Measurements from ENCODE around the gene SLC26A2.
"Not testable (repeated sequence)": the region's sequence is repeated elsewhere in the genome, so short reads cannot be mapped to it uniquely, and the experiment has no call there.

The SLC26A2 gene

DNA sequence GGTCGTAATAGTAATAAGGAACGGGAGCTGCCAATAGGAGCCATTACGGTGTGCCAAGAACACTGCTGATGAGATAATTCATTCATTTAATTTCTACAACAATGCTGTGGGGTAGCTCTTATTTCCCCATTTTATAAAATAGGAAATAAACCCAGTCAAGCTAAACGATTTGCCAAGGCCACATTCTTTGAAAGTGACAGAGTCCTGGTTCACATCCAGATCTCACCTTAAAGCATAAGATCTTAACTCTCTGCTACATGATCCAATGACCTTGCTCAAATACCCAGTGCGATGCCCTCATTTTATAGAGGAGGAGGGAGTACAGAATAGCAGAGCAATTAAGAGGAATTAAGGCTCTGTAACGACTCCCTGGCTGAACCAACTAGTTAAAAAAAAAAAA is 21.0 kb upstream of the SLC26A2 start:
- Histone ChIP-seq H3K9ac (ENCODE audit: low read length) (no peak overlapping the region), H3K27ac (ENCODE audit: low read depth, low read length) (no peak overlapping the region)

DNA sequence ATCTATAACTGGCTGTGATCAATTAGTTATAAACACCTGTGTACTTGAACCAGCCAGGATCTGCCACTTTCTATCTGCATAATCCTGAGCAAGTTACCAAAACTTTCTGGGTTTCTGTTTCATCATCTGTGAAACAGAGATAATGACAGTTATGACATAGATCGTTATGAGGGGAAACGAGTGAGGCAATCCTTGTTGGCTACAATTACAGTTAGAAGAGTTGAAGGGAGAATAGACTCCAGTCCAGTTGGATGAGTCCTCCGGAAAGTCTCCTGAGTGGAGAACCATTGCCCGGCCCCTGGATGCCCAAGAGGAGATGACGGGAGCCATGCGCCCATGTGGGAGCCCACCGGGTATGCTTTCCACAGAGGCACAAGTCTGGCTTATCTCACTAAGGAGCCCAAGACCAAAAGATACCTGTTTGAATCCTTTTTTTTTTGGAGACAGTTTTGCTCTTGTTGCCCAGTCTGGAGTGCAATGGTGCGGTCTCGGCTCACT is 20.4 kb upstream of the SLC26A2 start:
- Histone ChIP-seq H3K4me1 (ENCODE audit: insufficient read depth, low read length) (no peaks in the 10 kb centered on the region), H3K27ac (ENCODE audit: low read depth, low read length) (no peak overlapping the region), H3K27me3 (ENCODE audit: control insufficient read depth in 1 of 2, insufficient read depth in 2 of 2, low read length in 2 of 2) (no peaks in the 10 kb centered on the region), H3K9ac (ENCODE audit: low read length) (no peak overlapping the region), H3K4me3 (ENCODE audit: low read depth in 1 of 2, low read length in 2 of 2) (no peak overlapping the region), H3K9me3 (ENCODE audit: low read length) (no peaks in the 10 kb centered on the region), H3K36me3 (ENCODE audit: insufficient read depth, low read length) (no peaks in the 10 kb centered on the region)

More for the DNA sequence above, 21.0 kb upstream of the SLC26A2 start:
- no peaks in the 10 kb centered on the region for H3K27me3 ChIP-seq (ENCODE audit: control insufficient read depth in 1 of 2, insufficient read depth in 2 of 2, low read length in 2 of 2)
- H3K4me3 ChIP-seq (ENCODE audit: low read depth in 1 of 2, low read length in 2 of 2), result no peak overlapping the region
- H3K9me3 ChIP-seq (ENCODE audit: low read length), result no peaks in the 10 kb centered on the region
- H3K36me3 ChIP-seq (ENCODE audit: insufficient read depth, low read length), result no peaks in the 10 kb centered on the region
- H3K4me1 ChIP-seq (ENCODE audit: insufficient read depth, low read length), result no peaks in the 10 kb centered on the region

DNA sequence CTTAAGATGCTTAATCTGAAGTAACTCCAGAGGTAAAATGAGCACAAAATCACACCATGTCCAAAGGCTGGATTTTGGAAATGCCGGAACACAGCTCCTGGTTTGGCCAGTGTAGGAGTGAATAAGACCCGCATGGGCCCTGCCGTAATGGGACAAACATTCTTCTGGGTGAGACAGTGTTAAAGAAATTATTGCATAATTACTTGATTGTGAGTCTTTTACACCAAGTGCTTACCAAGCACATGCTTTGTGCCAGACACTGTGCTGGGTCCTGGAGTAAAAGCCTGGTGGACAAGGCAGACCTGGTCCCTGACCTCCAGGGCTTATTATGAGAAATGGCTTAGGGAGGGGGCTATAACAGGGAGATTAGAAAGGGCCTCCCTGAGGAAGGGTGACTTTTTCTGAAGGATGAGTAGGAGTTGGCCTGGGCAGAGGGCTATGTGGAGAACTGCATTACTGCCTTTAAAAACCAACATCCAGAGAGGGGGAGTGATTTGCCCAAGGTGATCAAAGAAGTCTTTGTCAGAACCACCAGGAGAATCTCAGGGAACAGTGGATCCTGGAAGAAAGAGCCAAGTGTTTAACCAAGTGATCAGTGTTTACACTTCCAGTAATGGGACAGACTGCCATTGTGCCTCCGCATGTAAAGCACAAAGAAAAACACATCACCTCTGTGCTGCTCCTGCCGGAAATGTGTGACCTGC is 19.5 kb upstream of the SLC26A2 start:
- Histone ChIP-seq H3K4me1 (ENCODE audit: insufficient read depth, low read length) (no peaks in the 10 kb centered on the region), H3K27me3 (ENCODE audit: control insufficient read depth in 1 of 2, insufficient read depth in 2 of 2, low read length in 2 of 2) (no peaks in the 10 kb centered on the region), H3K9ac (ENCODE audit: low read length) (no peak overlapping the region), H3K4me3 (ENCODE audit: low read depth in 1 of 2, low read length in 2 of 2) (no peak overlapping the region), H3K9me3 (ENCODE audit: low read length) (no peaks in the 10 kb centered on the region), H3K36me3 (ENCODE audit: insufficient read depth, low read length) (no peaks in the 10 kb centered on the region), H3K27ac (ENCODE audit: low read depth, low read length) (no peak overlapping the region)

DNA sequence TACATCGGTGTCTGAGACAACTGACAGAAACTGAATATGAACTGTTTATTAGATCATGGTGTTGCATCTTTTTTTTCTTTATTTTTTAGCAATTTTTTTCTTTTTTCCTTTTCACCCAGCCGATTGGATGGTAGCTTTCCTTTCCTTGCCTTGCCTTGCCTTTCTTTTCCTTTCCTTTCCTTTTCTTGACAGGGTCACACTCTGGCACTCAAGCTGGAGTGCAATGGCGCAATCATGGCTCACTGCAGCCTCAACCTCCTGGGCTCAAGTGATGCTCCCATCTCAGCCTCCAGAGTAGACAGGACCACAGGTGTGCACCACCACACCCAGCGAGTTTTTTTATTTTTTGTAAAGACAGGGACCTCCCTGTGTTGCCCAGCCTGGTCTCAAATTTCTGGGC is 18.8 kb upstream of the SLC26A2 start:
- no peaks in the 10 kb centered on the region for H3K4me1 ChIP-seq (ENCODE audit: insufficient read depth, low read length)
- H3K9ac ChIP-seq (ENCODE audit: low read length), result no peak overlapping the region
- no peak overlapping the region for H3K4me3 ChIP-seq (ENCODE audit: low read depth in 1 of 2, low read length in 2 of 2)
- no peaks in the 10 kb centered on the region for H3K9me3 ChIP-seq (ENCODE audit: low read length)
- no peak overlapping the region for H3K27ac ChIP-seq (ENCODE audit: low read depth, low read length)
- no peaks in the 10 kb centered on the region for H3K27me3 ChIP-seq (ENCODE audit: control insufficient read depth in 1 of 2, insufficient read depth in 2 of 2, low read length in 2 of 2)
- no peaks in the 10 kb centered on the region for H3K36me3 ChIP-seq (ENCODE audit: insufficient read depth, low read length)

DNA sequence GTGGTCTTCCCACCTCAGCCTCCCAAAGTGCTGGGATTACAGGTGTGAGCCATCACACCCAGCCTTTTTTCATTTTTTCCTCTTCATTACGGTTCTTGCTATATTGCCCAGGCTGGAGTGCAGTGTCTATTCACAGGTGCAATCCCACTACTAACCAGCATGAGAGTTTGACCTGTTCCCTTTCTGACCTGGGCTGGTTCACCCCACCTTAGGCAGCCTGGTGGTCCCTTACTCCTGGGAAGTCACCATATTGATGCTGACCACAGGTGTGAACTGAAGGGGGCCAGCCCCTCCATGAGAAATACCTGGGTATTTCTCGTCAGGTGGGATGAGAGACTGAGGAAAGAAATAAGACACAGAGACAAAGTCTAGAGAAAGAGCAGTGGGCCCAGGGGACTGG is 18.4 kb upstream of the SLC26A2 start:
- Histone ChIP-seq H3K27ac (ENCODE audit: low read depth, low read length) (no peak overlapping the region), H3K4me1 (ENCODE audit: insufficient read depth, low read length) (no peaks in the 10 kb centered on the region), H3K4me3 (ENCODE audit: low read depth in 1 of 2, low read length in 2 of 2) (no peak overlapping the region), H3K36me3 (ENCODE audit: insufficient read depth, low read length) (no peaks in the 10 kb centered on the region), H3K27me3 (ENCODE audit: control insufficient read depth in 1 of 2, insufficient read depth in 2 of 2, low read length in 2 of 2) (no peaks in the 10 kb centered on the region), H3K9ac (ENCODE audit: low read length) (no peak overlapping the region), H3K9me3 (ENCODE audit: low read length) (no peaks in the 10 kb centered on the region)

GRCh38 chr5:149942741-149943169 is 17.8 kb upstream of the SLC26A2 start:
- not testable (repeated sequence) for H3K9me3 ChIP-seq (ENCODE audit: low read length); H3K36me3 ChIP-seq (ENCODE audit: insufficient read depth, low read length); H3K27ac ChIP-seq (ENCODE audit: low read depth, low read length); H3K4me3 ChIP-seq (ENCODE audit: low read depth in 1 of 2, low read length in 2 of 2); H3K9ac ChIP-seq (ENCODE audit: low read length); H3K4me1 ChIP-seq (ENCODE audit: insufficient read depth, low read length); H3K27me3 ChIP-seq (ENCODE audit: control insufficient read depth in 1 of 2, insufficient read depth in 2 of 2, low read length in 2 of 2)

DNA sequence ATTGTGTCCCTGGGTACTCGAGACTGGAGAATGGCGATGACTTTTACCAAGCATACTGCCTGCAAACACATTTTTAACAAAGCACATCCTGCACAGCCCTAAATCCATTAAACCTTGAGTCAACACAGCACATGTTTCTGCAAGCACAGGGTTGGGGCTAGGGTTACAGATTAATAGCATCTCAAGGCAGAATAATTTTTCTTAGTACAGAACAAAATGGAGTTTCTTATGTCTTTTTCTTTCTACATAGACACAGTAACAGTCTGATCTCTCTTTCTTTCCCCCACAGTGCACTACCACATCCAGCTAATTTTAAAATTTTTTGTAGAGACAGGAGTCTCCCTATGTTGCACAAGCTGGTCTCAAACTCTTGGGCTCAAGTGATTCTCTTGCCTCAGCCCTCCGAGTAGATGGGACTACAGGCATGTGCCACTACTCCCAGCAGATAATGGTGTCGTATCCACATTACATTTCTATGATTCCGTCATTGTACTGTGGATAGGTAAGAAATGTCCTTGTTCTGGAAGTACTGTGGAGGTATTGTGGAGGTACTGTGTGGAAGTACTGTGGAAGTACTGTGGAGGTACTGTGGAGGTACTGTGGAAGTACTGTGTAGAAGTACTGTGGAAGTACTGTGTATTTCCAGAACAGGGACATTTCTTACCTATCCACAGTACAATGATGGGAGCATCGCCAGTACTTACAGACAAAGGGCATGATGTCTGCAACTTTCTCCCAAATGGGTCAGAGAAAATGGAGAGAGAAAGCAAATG is 17.2 kb upstream of the SLC26A2 start:
- H3K36me3 ChIP-seq (ENCODE audit: insufficient read depth, low read length); H3K27ac ChIP-seq (ENCODE audit: low read depth, low read length); H3K27me3 ChIP-seq (ENCODE audit: control insufficient read depth in 1 of 2, insufficient read depth in 2 of 2, low read length in 2 of 2); H3K4me3 ChIP-seq (ENCODE audit: low read depth in 1 of 2, low read length in 2 of 2); H3K9me3 ChIP-seq (ENCODE audit: low read length); H3K9ac ChIP-seq (ENCODE audit: low read length); H3K4me1 ChIP-seq (ENCODE audit: insufficient read depth, low read length): not testable (repeated sequence)

- no peak within 1 kb of the TSS for H3K9ac ChIP-seq (ENCODE audit: low read length)
- H3K27me3 ChIP-seq (ENCODE audit: control insufficient read depth in 1 of 2, insufficient read depth in 2 of 2, low read length in 2 of 2), result no peaks in the 10 kb centered on the region
- H3K9me3 ChIP-seq (ENCODE audit: low read length), result no peaks in the 10 kb centered on the region
- no peak within 1 kb of the TSS for H3K4me3 ChIP-seq (ENCODE audit: low read depth in 1 of 2, low read length in 2 of 2)
- H3K36me3 ChIP-seq (ENCODE audit: insufficient read depth, low read length), result no peaks in the 10 kb centered on the region
- no peak within 1 kb of the TSS for H3K27ac ChIP-seq (ENCODE audit: low read depth, low read length)
- no peaks in the 10 kb centered on the region for H3K4me1 ChIP-seq (ENCODE audit: insufficient read depth, low read length)
Observed at GRCh38 chr5:149944666-149945065, 15.9 kb upstream of the SLC26A2 start, which contains the start of gene PDE6A. TSS of gene PDE6A (minus strand) at chr5:149944793. CDS start at chr5:149944673, 120 bp downstream.

DNA sequence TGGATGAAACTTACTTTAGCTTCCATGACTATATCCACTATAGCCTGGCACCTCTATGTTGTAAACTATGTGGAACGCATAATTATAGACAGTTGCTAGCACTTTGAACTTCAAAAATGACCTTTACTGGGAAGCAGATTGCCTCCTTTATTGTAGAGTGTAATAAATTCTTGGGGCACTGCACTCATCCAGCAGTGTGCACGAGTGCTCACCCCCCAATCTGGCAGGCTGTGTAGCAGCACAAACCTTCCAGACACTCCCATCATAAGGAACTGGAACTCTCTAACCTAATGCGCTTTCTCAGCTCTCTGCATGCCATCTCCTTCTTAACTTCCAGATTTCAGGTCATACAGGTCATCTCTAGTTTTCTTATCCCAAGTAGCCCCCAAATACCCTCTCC is 14.4 kb upstream of the SLC26A2 start:
- no peaks in the 10 kb centered on the region for H3K9me3 ChIP-seq (ENCODE audit: low read length)
- no peaks in the 10 kb centered on the region for H3K4me1 ChIP-seq (ENCODE audit: insufficient read depth, low read length)
- H3K36me3 ChIP-seq (ENCODE audit: insufficient read depth, low read length), result no peaks in the 10 kb centered on the region
- H3K27ac ChIP-seq (ENCODE audit: low read depth, low read length), result no peak overlapping the region
- H3K4me3 ChIP-seq (ENCODE audit: low read depth in 1 of 2, low read length in 2 of 2), result no peak overlapping the region
- no peak overlapping the region for H3K9ac ChIP-seq (ENCODE audit: low read length)
- no peaks in the 10 kb centered on the region for H3K27me3 ChIP-seq (ENCODE audit: control insufficient read depth in 1 of 2, insufficient read depth in 2 of 2, low read length in 2 of 2)

DNA sequence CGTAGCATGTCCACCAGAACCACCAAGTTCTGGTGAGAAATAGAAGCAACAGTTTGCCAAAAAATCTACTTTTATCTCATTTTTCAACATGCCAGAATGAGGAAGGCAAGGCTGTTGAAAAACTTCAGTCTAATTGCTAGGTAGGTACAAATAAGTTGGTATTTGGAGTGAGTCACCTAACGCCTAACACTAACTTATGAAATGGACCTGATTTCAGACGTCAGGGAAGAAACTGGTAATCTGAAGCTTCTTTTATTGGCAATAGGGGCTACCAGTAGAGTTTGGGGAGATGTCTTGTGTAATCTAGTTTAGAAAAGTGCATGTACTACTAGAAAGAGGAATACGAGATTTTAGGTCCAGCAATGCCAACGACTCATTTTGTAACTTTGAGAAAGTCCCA is 11.6 kb upstream of the SLC26A2 start:
- no peak overlapping the region for H3K27ac ChIP-seq (ENCODE audit: low read depth, low read length)
- no peak overlapping the region for H3K9ac ChIP-seq (ENCODE audit: low read length)
- no peaks in the 10 kb centered on the region for H3K27me3 ChIP-seq (ENCODE audit: control insufficient read depth in 1 of 2, insufficient read depth in 2 of 2, low read length in 2 of 2)
- H3K4me3 ChIP-seq (ENCODE audit: low read depth in 1 of 2, low read length in 2 of 2), result no peak overlapping the region
- H3K9me3 ChIP-seq (ENCODE audit: low read length), result no peaks in the 10 kb centered on the region
- H3K36me3 ChIP-seq (ENCODE audit: insufficient read depth, low read length), result no peaks in the 10 kb centered on the region
- no peaks in the 10 kb centered on the region for H3K4me1 ChIP-seq (ENCODE audit: insufficient read depth, low read length)

DNA sequence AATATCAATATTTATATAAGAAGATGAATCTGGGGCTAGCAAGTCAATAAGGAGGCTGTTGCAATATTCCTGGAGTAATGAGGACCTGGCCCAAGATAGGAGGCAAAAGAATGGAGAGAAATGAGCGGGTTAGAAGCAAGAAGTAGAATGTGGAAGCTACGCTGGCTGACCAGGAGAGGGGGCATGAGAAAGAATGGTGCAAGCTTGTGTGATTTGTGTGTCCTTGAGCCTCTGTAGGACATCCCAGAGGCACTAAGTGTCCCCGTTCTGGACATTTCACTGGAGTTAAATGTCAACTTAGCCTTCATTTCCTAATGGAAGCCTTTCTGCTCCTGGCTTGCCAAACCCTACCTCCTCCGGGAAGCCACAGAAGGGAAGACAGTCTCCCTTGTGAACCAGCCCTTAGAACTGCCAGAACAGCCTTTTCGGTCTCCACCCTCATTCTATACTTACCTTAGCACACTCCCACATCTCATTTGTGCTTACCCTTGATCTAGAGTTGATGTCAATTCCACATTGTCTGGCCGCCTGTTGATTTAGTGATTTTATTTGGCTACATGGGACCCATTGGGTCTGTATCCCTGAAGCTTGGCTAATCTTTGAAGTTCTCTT is 9.3 kb upstream of the SLC26A2 start:
- Histone ChIP-seq H3K4me3 (ENCODE audit: low read depth in 1 of 2, low read length in 2 of 2) (no peak overlapping the region), H3K27ac (ENCODE audit: low read depth, low read length) (no peak overlapping the region), H3K9me3 (ENCODE audit: low read length) (no peaks in the 10 kb centered on the region), H3K4me1 (ENCODE audit: insufficient read depth, low read length) (no peaks in the 10 kb centered on the region), H3K36me3 (ENCODE audit: insufficient read depth, low read length) (no peaks in the 10 kb centered on the region), H3K27me3 (ENCODE audit: control insufficient read depth in 1 of 2, insufficient read depth in 2 of 2, low read length in 2 of 2) (no peaks in the 10 kb centered on the region), H3K9ac (ENCODE audit: low read length) (no peak overlapping the region)
